Forelimb muscle (tissue), 1 donor: ENCODE data around the gene RNASEH2C. TPM values are rescaled to one million over a fixed set of nuclear protein-coding genes. Genes with fewer than 3 reads are reported as not detected.
"Not testable (repeated sequence)": the region's sequence is repeated elsewhere in the genome, so short reads cannot be mapped to it uniquely, and the experiment has no call there.

Experiments
- DNase-seq: peaks from one replicate; pipeline ENCODE4 v3.0.0-alpha.2; 2013; ENCODE audit warnings: low read depth
- polyA plus RNA-seq: library from polyadenylated mRNA; unstranded; fragments of 120-200 nt; gene quantifications from one replicate; pipeline ENCODE4 v1.2.1, GENCODE V29; 2013; ENCODE audit not compliant: insufficient read length

Gene RNASEH2C
- 30.2 TPM for polyA plus RNA-seq

DNA sequence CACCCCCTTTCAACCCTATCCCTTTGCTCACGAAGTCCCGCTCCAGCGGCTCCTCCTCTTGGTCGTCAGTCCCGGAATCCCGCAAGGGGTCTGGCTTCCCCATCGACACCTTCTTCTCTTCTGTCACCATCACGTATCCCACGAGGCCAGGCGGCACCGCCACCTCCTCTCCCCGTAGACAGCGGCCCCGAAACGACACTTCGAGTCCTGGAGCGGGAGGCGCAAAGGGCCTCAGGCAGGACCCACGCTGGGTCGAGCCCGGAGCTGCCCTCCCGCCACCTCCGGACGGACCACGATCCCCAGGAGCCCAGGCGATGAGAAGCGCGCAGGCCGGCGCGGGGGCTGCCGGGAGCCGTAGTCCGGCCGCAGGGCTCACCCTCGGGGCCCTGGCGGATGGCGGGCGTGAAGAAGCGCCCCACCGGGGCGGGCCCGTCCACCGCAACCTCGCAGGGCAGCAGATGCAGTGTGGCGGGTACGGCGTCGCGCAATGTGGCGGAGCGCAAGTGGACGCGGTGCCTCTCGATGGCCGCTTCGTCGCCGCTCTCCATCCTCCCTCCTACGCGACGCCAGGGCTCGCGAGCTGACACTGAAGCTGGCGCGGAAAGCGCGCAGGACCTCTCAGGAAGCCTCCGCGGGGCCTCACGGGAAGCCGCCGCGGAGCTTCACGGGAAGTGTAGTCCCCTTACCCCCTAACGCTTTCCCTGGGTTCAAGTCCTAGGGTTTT is at the start of gene RNASEH2C:
Gene RNASEH2C, minus strand, starts transcription at position 588 of the 724 bp plus-strand sequence. Its CDS starts 40 bp downstream, at position 548.
- DNase-seq: peak; percentile 83

DNA sequence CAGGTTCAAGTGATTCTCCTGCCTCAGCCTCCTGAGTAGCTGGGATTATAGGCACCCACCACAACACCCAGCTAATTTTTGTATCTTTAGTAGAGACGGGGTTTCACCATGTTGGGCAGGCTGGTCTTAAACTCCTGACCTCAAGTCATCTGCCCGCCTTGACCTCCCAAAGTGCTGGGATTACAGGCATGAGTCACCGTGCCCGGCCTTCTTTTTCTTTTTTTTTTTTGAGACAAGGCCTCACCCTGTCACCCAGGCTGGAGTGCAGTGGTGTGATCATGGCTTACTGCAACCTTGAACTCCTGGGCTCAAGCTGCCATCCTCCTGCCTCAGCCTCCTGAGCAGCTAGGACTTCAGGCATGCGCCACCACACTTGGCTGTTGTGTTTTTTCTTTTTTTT is 47.2 kb upstream of the RNASEH2C start:
- not testable (repeated sequence) for DNase-seq

DNA sequence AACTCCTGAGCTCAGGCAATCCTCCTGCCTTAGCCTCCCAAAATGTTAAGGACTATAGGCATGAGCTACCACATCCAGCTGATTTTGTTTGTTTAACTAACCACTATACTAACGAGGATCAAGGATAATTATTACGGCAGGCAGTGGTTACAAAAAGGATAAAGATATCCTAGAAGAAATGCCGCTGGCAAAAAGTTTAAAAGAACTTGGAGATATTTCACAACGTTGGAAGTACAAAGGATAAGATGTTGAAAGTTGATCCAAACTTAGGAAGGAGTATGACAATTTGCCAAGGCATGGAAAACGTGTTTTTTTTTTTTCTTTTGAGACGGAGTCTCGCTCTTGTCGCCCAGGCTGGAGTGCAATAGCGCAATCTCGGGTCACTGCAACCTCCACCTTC is 46.8 kb upstream of the RNASEH2C start:
- no peak for DNase-seq

DNA sequence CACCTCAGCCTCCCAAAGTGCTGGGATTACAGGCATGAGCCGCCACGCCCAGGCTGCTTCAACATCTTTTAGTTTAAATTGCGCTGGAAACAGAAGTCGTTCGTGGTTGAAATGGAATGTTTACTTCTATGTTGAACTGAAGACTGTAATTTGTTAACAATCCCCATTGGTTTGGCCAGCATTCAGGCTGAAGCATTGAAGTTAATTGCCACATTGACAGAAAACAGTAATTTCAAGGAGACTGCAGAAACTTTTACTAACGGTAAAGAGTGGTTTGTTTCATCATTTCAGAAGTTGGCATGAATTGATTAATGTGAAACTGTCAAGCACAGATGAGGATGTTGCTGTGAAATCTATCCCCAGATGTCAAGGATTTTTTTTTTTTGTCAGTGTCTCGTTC is 45.9 kb upstream of the RNASEH2C start:
- no peak for DNase-seq

DNA sequence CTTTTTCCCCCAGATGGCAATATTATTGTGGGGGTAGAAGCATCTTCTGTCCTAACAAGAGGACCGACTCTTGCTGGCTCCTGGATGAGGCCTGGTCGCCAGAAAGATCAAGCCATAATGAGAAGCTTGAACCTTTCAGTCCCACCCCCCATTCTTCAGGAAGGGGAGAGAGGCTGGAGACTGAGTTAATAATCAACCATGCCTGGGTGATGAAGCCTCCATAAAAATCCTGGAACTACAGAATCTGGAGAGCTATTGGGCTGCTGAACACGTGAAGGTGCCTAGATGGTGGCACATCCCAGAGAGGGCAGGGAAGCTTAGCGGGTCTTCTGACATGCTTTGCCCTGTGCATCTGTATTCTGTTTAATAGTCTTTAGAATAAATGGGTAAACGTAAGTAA is 43.8 kb upstream of the RNASEH2C start:
- no peak for DNase-seq

DNA sequence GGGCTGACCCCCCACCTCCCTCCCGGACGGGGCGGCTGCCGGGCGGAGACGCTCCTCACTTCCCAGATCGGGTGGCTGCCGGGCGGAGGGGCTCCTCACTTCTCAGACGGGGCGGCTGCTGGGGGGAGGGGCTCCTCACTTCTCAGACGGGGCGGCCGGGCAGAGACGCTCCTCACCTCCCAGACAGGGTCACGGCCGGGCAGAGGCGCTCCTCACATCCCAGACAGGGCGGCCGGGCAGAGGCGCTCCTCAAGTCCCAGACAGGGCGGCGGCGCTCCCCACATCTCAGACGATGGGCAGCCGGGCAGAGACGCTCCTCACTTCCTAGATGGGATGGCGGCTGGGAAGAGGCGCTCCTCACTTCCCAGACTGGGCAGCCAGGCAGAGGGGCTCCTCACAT is 42.2 kb upstream of the RNASEH2C start:
- DNase-seq: not testable (repeated sequence)

DNA sequence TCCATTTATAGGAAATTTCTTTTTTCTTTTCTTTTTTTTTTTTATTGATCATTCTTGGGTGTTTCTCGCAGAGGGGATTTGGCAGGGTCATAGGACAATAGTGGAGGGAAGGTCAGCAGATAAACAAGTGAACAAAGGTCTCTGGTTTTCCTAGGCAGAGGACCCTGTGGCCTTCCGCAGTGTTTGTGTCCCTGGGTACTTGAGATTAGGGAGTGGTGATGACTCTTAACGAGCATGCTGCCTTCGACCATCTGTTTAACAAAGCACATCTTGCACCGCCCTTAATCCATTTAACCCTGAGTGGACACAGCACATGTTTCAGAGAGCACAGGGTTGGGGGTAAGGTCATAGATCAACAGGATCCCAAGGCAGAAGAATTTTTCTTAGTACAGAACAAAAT is 41.6 kb upstream of the RNASEH2C start:
- not testable (repeated sequence) for DNase-seq

DNA sequence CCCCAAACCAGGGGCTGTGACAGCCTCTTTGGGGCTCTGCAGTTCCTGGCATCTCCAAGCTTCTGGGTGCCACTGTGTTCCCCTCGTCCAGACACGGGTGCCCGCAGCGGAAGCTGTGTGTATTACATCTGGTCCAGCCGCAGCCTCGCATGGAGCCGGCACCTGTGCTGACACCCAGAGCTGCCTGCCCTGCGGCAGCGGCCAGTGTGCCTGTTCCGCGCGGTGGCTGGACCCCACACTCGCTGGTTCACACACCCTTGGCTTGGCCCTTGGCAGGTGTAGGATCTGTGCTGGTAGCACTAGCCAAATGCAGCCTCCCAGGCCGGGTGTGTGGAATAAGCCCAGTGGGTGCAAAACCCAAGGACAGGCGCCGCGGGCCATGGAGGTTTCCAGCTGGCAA is 24.5 kb upstream of the RNASEH2C start:
- DNase-seq: no peak

DNA sequence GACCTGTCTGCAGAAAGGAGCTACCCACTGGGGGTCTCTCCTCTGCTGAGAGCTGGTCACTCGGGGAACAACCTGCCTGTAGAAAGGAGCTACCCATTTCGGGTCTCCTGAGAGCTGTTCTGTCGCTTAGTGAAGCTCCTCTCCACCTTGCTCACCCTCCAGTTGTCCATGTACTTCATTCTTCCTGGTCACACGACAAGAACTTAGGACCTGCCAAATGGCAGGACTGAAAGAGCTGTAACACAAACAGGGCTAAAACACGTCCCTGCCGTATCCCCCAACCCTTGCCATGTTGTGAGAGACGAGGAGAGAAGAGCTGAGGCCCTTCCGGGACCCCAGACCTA is 24.1 kb upstream of the RNASEH2C start:
- DNase-seq: no peak

DNA sequence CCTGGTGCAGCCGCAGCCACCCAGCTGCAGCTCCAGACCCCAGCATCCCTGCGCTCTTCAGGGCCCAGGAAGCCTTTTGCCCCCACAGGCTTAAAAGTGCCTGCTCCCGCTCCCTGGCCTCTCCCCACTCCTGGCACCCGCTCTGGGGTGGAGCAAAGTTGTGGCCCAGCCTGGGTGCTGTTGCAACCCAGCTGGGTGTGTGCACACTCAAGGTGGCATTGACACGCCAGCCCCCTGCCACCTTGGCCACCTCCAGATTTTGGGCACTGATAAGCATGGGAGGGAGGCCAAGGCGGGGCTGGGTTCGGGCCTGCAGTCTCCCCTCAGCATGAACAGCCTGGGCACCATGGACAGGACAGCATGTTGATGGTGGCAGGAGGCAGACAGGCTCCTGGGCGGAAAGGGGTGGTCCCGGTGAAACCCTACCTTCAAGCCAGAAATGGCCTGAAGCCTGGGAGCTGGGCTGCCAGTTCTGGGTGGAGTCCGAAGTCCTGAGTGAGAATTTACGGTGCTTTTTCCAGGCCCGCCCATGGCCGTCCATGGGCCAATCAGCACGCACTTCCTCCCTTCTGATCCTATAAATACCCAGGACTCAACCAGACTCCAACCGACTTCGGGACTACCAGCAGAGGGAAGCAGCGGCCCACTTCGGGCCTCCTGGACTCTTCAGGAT is 23.6 kb upstream of the RNASEH2C start:
- no peak for DNase-seq

DNA sequence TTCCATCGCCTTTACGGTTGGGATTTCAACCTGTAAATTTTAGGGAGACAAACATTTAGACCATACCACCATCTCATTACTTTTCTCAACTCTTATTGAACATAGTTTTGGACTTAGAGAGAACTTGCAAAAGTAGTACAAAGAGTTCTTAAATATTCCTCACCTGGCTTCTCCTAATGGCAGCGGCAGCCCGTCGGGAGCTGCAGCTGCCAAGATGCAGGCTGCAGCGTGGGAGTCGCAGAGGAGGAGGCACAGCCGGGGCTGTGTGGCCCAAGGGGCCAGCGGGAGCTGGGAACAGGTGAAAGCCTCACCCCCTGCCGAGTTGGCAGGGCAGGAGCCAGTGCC is 23.1 kb upstream of the RNASEH2C start:
- no peak for DNase-seq

DNA sequence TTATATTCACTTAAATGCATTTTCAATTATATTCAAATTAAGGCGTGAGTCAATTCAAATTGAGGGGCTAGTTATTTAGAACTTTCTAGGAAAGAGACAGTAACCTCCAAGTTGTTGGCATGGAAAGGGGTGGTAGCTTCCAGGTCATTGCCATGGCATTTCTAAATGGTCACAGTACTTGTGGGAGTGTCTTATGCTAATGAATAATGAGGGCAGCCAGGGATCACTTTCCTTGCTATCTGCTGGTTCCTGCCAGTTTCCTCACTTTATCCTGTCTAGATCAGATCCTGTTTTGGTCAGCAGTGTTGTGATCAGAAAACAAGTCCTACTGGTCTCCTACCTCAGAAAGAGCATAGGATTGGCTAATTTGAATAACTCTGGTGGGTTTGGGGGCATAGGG is 21.8 kb upstream of the RNASEH2C start:
- DNase-seq: no peak

DNA sequence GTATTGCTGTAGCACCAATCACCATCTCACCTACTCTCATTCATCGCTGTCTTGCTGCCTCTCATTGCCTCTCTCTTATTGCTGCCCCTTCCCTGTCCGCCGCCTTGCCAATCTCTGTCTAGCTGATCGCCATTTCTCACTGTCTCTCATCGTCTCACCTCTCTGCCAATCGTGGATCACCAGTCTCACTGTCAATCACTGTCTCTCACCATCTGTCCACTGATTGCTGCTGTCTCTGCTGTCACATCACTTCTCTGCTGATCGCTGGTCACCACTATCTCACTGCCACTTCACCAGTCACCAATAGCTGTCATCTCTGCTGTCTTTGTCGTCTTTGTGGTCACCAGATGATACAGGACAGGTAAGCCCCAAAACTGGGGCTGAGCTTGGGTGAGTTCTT is 20.6 kb upstream of the RNASEH2C start:
- DNase-seq: no peak

DNA sequence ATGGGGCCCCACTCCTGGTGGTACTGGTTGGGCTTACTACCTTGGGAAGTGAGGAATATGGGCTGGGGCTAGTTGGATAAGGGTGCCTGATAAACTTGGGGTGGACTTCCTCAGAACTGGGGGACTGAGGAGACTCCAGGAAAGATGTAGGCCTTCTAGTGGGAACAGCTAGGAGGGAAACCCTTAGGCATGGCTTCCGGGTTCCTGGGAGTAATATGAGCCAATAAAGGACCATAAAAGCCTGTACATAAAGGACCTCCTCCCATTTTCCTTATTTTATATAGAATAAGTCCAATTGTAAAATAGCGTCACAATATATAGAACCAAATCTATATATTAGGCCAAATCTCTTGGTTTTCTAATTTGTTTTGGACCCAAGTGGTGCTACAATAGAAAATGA is 18.4 kb upstream of the RNASEH2C start:
- no peak for DNase-seq

DNA sequence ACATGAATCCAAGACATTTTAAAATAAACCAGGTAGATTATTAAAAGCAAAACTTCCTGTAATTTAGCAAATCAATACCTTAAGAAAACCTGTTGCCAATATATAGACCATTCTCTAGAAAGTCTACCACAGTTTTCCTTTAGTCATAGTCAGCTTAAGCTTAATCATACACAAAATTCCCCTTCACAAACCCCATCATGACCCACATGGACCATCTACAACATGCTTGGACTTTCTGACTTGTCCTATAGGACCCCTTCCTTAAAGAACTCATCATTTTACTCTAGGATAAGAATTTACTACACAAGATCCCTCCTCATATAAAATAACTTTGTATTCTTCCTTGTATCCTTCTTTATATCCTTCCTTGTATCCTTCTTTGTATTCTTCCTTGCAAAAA is 16.2 kb upstream of the RNASEH2C start:
- DNase-seq: no peak

DNA sequence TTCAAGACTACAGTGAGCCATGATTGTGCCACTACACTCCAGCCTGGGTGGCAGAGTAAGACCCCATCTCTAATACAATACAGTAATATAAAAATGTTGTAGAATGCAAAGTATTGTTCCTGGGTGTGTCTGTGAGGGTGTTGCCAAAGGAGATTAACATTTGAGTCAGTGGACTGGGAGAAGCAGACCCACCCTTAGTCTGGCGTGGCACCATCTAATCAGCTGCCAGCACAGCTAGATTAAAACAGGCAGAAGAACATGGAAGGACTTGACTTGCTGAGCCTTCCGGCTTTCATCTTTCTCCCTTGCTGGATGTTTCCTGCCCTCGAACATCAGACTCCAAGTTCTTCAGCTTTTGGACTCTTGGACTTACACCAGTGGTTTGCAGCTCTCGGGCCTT is 14.5 kb upstream of the RNASEH2C start:
- DNase-seq: not testable (repeated sequence)

DNA sequence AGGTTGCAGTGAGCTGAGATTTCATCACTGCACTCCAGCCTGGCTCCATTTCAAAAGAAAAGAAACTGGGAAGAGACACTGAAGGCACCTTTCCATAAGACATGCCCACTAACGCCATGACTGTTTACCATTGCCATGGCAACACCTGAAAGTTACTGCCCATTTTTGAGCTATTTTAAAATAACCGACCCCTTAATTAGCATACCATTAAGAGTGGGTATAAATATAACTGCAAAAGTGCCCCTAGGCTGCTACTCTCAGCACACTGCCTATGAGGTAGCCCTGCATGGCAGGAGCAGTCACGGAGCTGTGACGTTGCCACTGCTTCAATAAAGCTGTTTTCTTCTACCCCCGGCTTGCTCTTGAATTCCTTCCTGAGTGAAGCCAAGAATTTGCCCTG is 9.9 kb upstream of the RNASEH2C start:
- no peak for DNase-seq

DNA sequence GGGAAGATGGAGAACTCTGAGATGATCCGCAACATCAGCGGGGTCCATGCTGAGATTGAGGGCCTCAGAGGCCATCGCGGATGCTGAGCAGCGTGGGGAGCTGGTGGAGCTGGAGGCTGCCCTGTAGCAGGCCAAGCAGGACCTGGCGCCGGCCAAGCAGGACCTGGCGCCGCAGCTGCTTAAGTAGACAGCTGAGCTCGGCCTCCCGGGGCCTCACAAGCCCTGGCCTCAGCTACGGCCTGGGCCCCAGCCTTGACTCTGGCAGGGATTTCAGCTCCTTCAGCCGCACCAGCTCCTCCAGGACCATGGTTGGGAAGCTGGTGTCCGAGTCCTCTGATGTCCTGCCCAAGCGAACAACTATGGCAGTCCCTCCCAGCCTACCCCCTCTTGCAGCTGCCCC is 7.3 kb upstream of the RNASEH2C start:
- DNase-seq: no peak

DNA sequence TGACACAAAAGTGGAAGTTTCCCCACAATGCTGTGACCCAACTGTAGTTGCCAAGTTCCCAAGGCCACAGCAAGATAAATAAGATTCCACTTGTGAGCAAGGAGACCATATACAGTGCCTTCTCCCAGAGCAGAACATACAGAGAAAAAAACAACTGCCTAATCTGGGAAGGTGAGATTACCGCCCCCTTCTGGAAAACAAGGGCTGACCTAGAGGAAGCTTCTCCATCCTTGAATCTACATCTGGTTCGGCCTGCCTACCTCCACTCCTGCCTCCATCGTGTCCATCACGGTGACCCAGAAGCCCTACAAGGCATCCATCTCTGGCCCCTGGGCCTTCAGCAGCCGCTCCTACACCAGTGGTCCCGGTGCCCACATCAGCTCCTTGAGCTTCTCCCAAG is 6.1 kb upstream of the RNASEH2C start:
- DNase-seq: no peak

DNA sequence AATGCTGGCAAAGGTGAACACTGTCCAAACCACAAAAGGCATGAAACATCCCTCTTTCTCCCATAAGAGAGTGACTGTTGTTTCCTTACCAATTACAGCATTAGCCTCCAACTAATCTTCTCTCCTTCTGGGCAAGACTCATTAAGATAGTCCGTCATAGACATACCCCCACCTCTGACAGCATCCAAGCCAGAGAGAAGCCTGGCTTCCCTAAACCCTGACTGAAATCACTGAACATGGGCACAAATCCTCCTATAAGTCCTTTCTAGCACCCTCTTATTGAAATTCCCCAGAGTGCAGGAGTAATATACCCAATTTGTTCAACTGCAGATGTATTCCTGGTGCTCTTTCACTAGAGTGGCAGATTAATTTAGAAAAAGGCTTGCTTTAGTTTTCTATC is 1.7 kb upstream of the RNASEH2C start:
- DNase-seq: no peak

DNA sequence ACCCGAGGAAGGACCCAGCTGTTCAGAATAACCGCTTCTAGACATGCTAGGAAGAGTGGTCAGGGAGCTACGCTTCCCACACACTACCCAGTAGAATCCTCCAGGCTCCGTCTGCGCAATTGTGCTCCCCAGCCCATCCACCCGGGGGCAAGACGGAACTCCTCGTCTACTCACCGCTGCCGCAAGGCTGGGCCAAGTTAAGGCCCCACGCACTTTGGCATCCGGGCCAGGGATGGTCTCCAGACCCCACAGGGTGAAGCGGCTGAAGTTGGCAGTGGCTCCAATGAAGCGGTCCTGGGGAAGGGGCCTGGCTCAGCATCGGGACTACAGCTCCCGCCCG is 757 bp downstream of the RNASEH2C start:
- no peak for DNase-seq

DNA sequence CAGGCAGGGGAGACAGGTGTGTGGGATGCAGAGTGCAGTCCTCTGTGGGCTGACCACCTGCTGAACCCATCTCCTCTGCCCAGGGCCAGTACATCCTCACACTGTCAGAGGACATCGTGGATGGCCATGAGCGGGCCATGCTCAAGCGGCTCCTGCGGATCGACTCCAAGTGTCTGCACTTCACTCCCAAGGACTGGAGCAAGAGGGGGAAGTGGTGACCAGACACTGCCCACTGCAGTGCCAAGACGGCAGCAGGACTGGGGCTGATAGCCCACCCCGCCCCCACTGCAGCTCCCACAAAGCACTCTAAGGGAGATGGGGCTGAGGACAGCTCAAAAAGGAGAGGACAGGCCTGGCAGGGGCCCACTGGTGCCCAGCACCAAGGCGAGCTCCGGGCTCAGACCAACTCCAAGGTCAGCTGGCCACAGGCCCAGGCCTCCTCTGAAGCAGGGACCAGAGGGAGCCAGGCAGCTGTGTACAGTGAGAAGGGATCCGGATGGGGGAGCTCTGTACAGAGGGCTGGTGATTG is 1.6 kb downstream of the RNASEH2C start:
- DNase-seq: no peak

DNA sequence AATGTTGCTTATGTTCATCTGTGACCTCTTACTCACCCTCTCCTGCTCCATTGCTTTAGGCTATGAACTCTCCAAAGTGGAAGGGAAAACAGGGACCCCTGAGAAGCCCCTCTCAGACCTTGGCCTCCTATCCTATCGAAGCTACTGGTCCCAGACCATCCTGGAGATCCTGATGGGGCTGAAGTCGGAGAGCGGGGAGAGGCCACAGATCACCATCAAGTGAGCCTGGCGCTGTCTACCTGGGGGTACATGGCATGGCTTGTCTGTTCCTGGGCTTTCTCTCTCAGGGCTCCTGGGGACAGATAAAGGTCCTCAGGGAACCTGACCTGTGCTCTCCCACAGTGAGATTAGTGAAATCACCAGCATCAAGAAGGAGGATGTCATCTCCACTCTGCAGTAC is 2.1 kb downstream of the RNASEH2C start:
- DNase-seq: no peak

DNA sequence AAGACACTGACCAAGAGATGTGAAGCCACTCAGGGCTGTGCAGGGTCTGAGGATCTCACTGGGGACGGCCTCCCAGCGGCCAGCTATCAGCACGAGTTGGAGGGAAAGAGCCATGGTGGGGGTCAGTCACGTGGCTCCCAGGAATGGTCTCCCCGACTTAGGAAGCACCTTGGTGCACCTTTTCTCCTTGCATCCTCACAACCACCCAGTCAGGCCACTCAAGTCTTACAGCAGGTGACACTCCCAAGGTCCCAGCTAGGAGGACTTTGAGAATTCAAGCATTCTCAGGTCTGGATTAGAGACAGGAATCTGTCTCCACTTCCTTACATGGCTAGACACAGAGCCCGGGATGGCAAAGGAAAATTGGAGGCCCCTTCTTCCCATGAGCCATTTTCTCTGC is 2.7 kb downstream of the RNASEH2C start:
- no peak for DNase-seq
